ENCODE results near the gene NAP1L4.

GRCh38 chr11:2920343-2920742, 71.8 kb downstream of the NAP1L4 start:
- TF ChIP-seq, protein P1, sequence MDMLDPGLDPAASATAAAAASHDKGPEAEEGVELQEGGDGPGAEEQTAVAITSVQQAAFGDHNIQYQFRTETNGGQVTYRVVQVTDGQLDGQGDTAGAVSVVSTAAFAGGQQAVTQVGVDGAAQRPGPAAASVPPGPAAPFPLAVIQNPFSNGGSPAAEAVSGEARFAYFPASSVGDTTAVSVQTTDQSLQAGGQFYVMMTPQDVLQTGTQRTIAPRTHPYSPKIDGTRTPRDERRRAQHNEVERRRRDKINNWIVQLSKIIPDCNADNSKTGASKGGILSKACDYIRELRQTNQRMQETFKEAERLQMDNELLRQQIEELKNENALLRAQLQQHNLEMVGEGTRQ (IDR thresholded peaks at IDR 0.05; ENCODE audit: low read length), result no peak
- no peak for TF ChIP-seq NRF1 (IDR thresholded peaks at IDR 0.05; ENCODE audit: low read depth, low read length)
- TF ChIP-seq GTF2F1 (IDR thresholded peaks at IDR 0.05; ENCODE audit: borderline replicate concordance, low read depth, low read length), result no peak
- no peak for TF ChIP-seq POLR2AphosphoS5 (IDR thresholded peaks at IDR 0.05; ENCODE audit: low read depth, low read length)
- TF ChIP-seq, protein P2, sequence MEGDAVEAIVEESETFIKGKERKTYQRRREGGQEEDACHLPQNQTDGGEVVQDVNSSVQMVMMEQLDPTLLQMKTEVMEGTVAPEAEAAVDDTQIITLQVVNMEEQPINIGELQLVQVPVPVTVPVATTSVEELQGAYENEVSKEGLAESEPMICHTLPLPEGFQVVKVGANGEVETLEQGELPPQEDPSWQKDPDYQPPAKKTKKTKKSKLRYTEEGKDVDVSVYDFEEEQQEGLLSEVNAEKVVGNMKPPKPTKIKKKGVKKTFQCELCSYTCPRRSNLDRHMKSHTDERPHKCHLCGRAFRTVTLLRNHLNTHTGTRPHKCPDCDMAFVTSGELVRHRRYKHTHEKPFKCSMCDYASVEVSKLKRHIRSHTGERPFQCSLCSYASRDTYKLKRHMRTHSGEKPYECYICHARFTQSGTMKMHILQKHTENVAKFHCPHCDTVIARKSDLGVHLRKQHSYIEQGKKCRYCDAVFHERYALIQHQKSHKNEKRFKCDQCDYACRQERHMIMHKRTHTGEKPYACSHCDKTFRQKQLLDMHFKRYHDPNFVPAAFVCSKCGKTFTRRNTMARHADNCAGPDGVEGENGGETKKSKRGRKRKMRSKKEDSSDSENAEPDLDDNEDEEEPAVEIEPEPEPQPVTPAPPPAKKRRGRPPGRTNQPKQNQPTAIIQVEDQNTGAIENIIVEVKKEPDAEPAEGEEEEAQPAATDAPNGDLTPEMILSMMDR (IDR thresholded peaks at IDR 0.05; ENCODE audit: control extremely low read depth in 1 of 3, insufficient read depth in 1 of 3, low read depth in 1 of 3, low read length in 3 of 3), result no peak

All from H1 (cell line).